CD4-positive, alpha-beta T cell (primary cell): ENCODE measurements around the gene PLXDC1. TPM values are rescaled to one million over a fixed set of nuclear protein-coding genes. Genes with fewer than 3 reads are reported as not detected.

Source experiments
- ATAC-seq: fragments of 200-7000 bp; cut with Tn5 transposase; one replicate; pipeline ENCODE4 v1.10.0; 2022; ENCODE audit warnings: mild to moderate bottlenecking; ENCODE audit not compliant: poor library complexity
- CTCF ChIA-PET: fragments of 350-600 bp; sonication (Branson Sonifier 250); formaldehyde crosslinking; loops from one replicate; lab custom pipeline; 2021; ENCODE audit warnings: antibody characterized with exemption, inconsistent platforms; lab: Charles Lee
- POLR2A ChIA-PET: fragments of 350-600 bp; sonication (Branson Sonifier 250); formaldehyde crosslinking; loops from one replicate; lab custom pipeline; 2021; ENCODE audit warnings: antibody characterized with exemption, inconsistent platforms; lab: Charles Lee
- DNase-seq, 14 experiments: peaks; one replicate each; pipeline ENCODE4 v3.0.0-alpha.2; 2013 to 2020; ENCODE audit warnings: mixed read lengths in 2 of 14
- H3K27ac ChIP-seq, 2 donors: one replicate each; pipeline versions ENCODE4 v1.5.1 to v1.7.0; 2013; ENCODE audit warnings: low read length in 2 of 2, low read depth in 1 of 2, mild to moderate bottlenecking in 1 of 2
- H3K27me3 ChIP-seq, 2 experiments: 1 replicate in 1 of 2; 2 replicates in 1 of 2; pipeline versions ENCODE4 v1.6.1 to v1.7.0; 2013; ENCODE audit warnings: low read length in 2 of 2, control low read depth in 1 of 2, mild to moderate bottlenecking in 1 of 2, moderate library complexity in 1 of 2; ENCODE audit not compliant: insufficient read depth in 2 of 2, control insufficient read depth in 1 of 2
- H3K36me3 ChIP-seq: one replicate; pipeline ENCODE4 v1.6.1; 2013; ENCODE audit warnings: low read length, control low read depth; ENCODE audit not compliant: insufficient read depth
- H3K4me1 ChIP-seq: one replicate; pipeline ENCODE4 v1.6.1; 2013; ENCODE audit warnings: low read length, control low read depth; ENCODE audit not compliant: insufficient read depth
- H3K4me3 ChIP-seq: one replicate; pipeline ENCODE4 v1.5.1; 2013; ENCODE audit warnings: mild to moderate bottlenecking, low read length, moderate library complexity
- H3K9me3 ChIP-seq, 2 experiments: 1 replicate in 1 of 2; 2 replicates in 1 of 2; pipeline versions ENCODE4 v1.6.1 to v1.7.0; 2013; ENCODE audit warnings: low read length in 2 of 2, mild to moderate bottlenecking in 2 of 2, control low read depth in 1 of 2, moderate library complexity in 1 of 2; ENCODE audit not compliant: control insufficient read depth in 1 of 2, insufficient read depth in 1 of 2
- H3K27ac Mint-ChIP-seq: one replicate; pipeline ENCODE4 v1.8.0; 2020; ENCODE audit warnings: mixed read lengths
- H3K27me3 Mint-ChIP-seq: one replicate; pipeline ENCODE4 v1.8.0; 2021; ENCODE audit warnings: mixed read lengths
- H3K36me3 Mint-ChIP-seq: one replicate; pipeline ENCODE4 v1.8.0; 2021; ENCODE audit warnings: low read depth, mixed read lengths
- H3K4me1 Mint-ChIP-seq: one replicate; pipeline ENCODE4 v1.8.0; 2021; ENCODE audit warnings: low read depth, mixed read lengths
- H3K4me3 Mint-ChIP-seq: one replicate; pipeline ENCODE4 v1.8.0; 2020; ENCODE audit warnings: mild to moderate bottlenecking, mixed read lengths
- H3K9me3 Mint-ChIP-seq: one replicate; pipeline ENCODE4 v1.8.0; 2020; ENCODE audit warnings: mixed read lengths
- CTCF ChIP-seq: fragments of 200-600 bp; IDR thresholded peaks from one replicate; pipeline ENCODE4 v1.8.0; 2022; ENCODE audit warnings: antibody characterized with exemption, mild to moderate bottlenecking
- intact Hi-C, 2 experiments: fragments of 100-400 bp; cut with DNase I in 1 of 2; cut with micrococcal nuclease in 1 of 2; formaldehyde crosslinking; loops; one replicate each; pipeline versions ENCODE4 v1.15.1 to v1.9.0; 2023 to 2025; cut with DNase I, micrococcal nuclease
- total RNA-seq, 174 experiments: library from RNA in 2 of 174; stranded (reverse) in 2 of 174; gene quantifications; one replicate each; pipeline ENCODE4 v1.2.3 and lab custom pipeline; 2021 to 2026

The PLXDC1 gene
- total RNA-seq, 2 experiments from 2014 or later, result 66.7 to 67.6 TPM

DNA sequence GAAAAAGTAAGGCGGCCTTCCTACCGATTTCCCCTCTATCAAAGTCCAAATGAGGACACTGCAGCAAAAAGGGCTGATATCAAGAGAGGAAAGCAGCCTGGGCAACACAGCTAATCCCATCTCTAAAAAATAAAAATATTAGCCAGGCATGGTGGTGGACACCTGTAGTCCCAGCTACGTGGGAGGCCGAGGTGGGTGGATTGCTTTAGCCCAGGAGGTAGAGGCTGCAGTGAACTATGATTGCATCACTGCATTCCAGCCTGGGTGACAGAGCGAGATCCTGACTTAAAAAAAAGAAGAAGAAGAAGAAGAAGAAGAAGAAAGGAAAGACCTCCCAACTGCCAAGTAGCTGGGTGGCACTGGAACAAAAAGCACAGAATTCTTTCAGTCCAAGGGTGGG lies 31.6 kb upstream of the PLXDC1 start:
- intact Hi-C loops, result no loop called here
- Mint-ChIP-seq H3K4me3 (no peak overlapping the region), H3K27me3 (no peaks in the 10 kb centered on the region), H3K27ac (no peak overlapping the region), H3K36me3 (peaks cover 54% of the 10 kb centered on the region), H3K9me3 (no peaks in the 10 kb centered on the region), H3K4me1 (no peaks in the 10 kb centered on the region)
- Histone ChIP-seq H3K36me3 (peaks cover 45% of the 10 kb centered on the region), H3K4me1 (no peaks in the 10 kb centered on the region), H3K9me3 (no peaks in the 10 kb centered on the region), H3K27ac (no peak overlapping the region), H3K27me3 (no peaks in the 10 kb centered on the region), H3K4me3 (no peak overlapping the region)
- CTCF ChIA-PET, result interaction anchor here (1.1 kb wide), 1 partner anchor 9 kb away, joined by 4 read pairs; no protein-coding TSS in a partner anchor
- TF ChIP-seq CTCF, result no peak
- ATAC-seq (no peak), DNase-seq (no peak)
- POLR2A ChIA-PET, result interaction anchor here (0.8 kb wide), 1 partner anchor 17 kb away, joined by 3 read pairs; no protein-coding TSS in a partner anchor

GRCh38 chr17:39181303-39181702 lies 29.9 kb upstream of the PLXDC1 start:
- CTCF ChIA-PET, result interaction anchor here (1.2 kb wide), 1 partner anchor 50 kb away, joined by 3 read pairs; no protein-coding TSS in a partner anchor
- H3K9me3 ChIP-seq, result no peaks in the 10 kb centered on the region
- Mint-ChIP-seq H3K9me3 (no peaks in the 10 kb centered on the region), H3K4me3 (no peak overlapping the region), H3K36me3 (peaks cover 55% of the 10 kb centered on the region), H3K4me1 (no peaks in the 10 kb centered on the region), H3K27ac (no peak overlapping the region), H3K27me3 (no peaks in the 10 kb centered on the region)
- H3K4me3 ChIP-seq, result no peak overlapping the region
- intact Hi-C loops, result no loop called here
- DNase-seq (no peak), ATAC-seq (no peak)
- H3K27ac ChIP-seq, result no peak overlapping the region
- H3K36me3 ChIP-seq, result peaks cover 46% of the 10 kb centered on the region
- no peak for TF ChIP-seq CTCF
- POLR2A ChIA-PET, result no interaction called here
- no peaks in the 10 kb centered on the region for H3K4me1 ChIP-seq
- no peaks in the 10 kb centered on the region for H3K27me3 ChIP-seq

DNA sequence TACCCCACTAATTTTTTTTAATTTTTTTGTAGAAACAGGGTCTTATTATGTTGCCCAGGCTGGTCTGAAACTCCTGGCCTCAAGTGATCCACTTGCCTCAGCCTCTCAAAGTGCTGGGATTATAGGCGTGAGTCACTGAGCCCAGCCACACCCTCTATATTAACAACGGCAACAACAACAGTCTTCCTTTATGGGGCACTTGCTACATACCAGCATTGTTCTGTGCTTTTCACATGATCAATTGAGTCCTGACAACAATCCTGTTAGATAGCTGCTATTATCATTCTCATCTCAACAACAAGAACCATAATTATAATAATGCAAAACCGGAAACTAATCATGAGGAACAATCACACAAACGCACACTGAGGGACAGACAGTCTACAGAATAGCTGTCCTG lies 27.1 kb upstream of the PLXDC1 start:
- Mint-ChIP-seq H3K4me3 (no peak overlapping the region), H3K27ac (no peak overlapping the region), H3K36me3 (peaks cover 43% of the 10 kb centered on the region), H3K9me3 (no peaks in the 10 kb centered on the region), H3K4me1 (peaks cover 9% of the 10 kb centered on the region), H3K27me3 (no peaks in the 10 kb centered on the region)
- Histone ChIP-seq H3K9me3 (no peaks in the 10 kb centered on the region), H3K4me3 (no peak overlapping the region), H3K27me3 (no peaks in the 10 kb centered on the region), H3K27ac (no peak overlapping the region), H3K4me1 (peaks cover 10% of the 10 kb centered on the region), H3K36me3 (peaks cover 35% of the 10 kb centered on the region)
- no peak for DNase-seq
- CTCF ChIA-PET, result interaction anchor here (1.4 to 1.9 kb wide), 2 partner anchors 14 to 196 kb away, joined by 3 to 6 read pairs; no protein-coding TSS in a partner anchor
- intact Hi-C loops, result no loop called here
- TF ChIP-seq CTCF, result no peak
- ATAC-seq, result no peak
- POLR2A ChIA-PET, result no interaction called here
